Suprapubic skin (tissue), 3 donors: ENCODE measurements around the gene SERINC1.

Experiments
- CTCF ChIP-seq, 2 donors: fragments of 200-600 bp in 1 of 2; fragments of 450-650 bp in 1 of 2; sonication (generic) in 1 of 2; IDR thresholded peaks; one replicate each; pipeline ENCODE4 v1.5.1; 2016 to 2019; ENCODE audit warnings: antibody characterized with exemption in 2 of 2, mild to moderate bottlenecking in 1 of 2, moderate library complexity in 1 of 2
- EP300 ChIP-seq: sonication (generic); formaldehyde crosslinking; IDR thresholded peaks from one replicate; pipeline ENCODE4 v1.6.1; 2017; ENCODE audit warnings: antibody characterized with exemption

DNA sequence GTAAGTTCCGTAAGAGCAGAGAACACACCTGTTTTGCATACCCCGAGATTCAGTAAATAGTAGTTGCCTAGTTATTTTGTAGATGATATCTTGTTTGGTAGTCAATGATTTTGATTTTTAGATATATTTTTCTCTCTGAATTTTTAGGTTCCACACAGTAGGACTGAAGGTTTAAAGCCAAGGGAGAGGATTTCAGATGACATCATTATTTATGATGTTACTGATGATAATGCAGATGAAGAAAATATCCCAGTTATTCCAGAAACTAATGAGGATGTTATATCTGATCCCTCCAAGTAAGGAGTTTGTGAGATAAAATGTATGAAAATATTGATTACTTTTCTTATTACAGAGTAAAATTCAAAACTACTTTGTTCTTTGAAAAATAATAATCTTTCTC lies 49.6 kb downstream of the SERINC1 start:
- no peak for TF ChIP-seq CTCF (IDR thresholded peaks at IDR 0.05)
- no peak for TF ChIP-seq EP300
